ENCODE results near the gene EFCAB9.

EFCAB9 gene

GRCh38 chr5:172245046-172245445 is 51.1 kb downstream of the EFCAB9 start:
- no peak for DNase-seq

- DNase-seq, result no peak
Observed at GRCh38 chr5:172245703-172246125, 51.7 kb downstream of the EFCAB9 start.

DNA sequence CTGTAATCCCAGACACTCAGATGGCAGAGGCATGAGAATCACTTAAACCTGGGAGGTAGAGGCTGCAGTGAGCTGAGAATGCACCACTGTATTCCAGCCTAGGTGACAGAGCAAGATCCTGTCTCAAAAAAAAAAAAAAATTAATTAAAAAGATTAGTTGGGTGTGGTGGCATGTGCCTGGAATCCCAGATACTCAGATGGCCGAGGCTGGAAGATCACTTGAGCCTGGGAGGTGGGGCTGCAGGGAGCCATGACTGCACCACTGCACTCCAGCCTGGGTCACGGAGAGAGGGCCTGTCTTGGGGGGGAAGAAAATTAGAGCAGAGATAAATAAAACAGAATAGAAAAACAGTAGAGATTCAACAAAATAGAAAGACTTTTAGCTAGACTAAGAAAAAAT is 54.7 kb downstream of the EFCAB9 start:
- no peak for DNase-seq

DNA sequence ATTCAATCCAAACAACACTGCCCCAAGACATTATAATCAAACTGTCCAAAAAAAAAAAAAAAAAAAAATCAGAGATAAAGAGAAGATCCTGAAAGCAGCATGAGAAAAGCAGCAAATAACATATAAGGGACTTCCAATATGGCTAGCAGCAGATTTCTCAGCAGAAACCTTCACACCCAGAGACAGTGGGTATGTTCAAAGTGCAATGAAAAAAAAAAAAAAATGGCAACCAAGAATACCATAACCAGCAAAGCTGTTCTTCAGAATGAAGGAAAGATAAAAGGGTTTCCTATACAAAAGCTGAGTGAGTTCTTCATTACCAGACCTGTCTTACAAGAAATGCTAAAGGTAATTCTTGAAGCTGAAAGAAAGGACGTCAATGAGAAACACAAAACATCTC is 57.4 kb downstream of the EFCAB9 start:
- no peak for DNase-seq

GRCh38 chr5:172252501-172252900 is 58.5 kb downstream of the EFCAB9 start:
- DNase-seq, result no peak
